ENCODE measurements around the gene SCYGR3. TPM values are rescaled to one million over a fixed set of nuclear protein-coding genes. Genes with fewer than 3 reads are reported as not detected.

SCYGR3 gene, protein sequence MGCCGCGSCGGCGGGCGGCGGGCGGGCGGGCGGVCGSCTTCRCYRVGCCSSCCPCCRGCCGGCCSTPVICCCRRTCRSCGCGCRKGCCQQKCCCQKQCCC
- total RNA-seq (2014; rRNA removed) (not detected in 2 replicates), Bru-seq, nascent RNA (not detected), BruChase-seq, experiment 1, labeled RNA remaining after a 6-hour chase (not detected), BruChase-seq, experiment 2, labeled RNA remaining after a 2-hour chase (not detected)
- long read RNA-seq, result 0 reads

DNA sequence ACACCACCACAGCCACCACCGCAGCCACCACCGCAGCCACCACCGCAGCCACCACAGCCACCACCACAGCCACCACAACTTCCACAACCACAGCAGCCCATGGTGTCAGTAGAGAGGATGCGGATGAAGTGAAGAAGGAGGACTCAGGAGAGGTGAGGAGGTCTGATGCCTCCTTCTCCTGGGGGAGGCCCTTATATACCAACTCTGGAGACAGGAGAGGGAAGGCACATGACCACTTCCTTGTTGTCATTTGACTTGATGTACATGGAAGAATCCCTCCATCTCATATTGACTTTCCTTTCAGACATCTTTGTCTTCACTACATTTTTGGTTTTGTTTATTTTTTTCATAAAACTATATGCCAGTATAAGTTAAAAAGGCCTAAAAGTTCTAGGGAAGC, at the start of gene SCYGR3:
Gene SCYGR3 (minus strand): TSS at position 101 of the 400 bp plus-strand sequence. CDS start 0 bp downstream, at position 101.
- no peaks in the 10 kb centered on the region for H3K9me3 ChIP-seq (ENCODE audit: low read length)
- 0 out of 2 replicates have a peak, but pooled peaks cover 2% of the 10 kb centered on the region for H3K9me2 ChIP-seq (replicated peaks; ENCODE audit: low read length)
- no peaks in the 10 kb centered on the region for H3K79me2 ChIP-seq (ENCODE audit: low read length)
- ATAC-seq (no peak), DNase-seq (no peak)
- no TSS peak for BruUV-seq (replicated peaks)
- no peak for TF ChIP-seq EZH2phosphoT487 (IDR thresholded peaks at IDR 0.05; ENCODE audit: borderline replicate concordance, low read length)
- no peak for TF ChIP-seq EZH2 (IDR thresholded peaks at IDR 0.05; ENCODE audit: low read length, unreplicated experiment)
- TF ChIP-seq, protein P1, sequence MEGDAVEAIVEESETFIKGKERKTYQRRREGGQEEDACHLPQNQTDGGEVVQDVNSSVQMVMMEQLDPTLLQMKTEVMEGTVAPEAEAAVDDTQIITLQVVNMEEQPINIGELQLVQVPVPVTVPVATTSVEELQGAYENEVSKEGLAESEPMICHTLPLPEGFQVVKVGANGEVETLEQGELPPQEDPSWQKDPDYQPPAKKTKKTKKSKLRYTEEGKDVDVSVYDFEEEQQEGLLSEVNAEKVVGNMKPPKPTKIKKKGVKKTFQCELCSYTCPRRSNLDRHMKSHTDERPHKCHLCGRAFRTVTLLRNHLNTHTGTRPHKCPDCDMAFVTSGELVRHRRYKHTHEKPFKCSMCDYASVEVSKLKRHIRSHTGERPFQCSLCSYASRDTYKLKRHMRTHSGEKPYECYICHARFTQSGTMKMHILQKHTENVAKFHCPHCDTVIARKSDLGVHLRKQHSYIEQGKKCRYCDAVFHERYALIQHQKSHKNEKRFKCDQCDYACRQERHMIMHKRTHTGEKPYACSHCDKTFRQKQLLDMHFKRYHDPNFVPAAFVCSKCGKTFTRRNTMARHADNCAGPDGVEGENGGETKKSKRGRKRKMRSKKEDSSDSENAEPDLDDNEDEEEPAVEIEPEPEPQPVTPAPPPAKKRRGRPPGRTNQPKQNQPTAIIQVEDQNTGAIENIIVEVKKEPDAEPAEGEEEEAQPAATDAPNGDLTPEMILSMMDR (conservative IDR thresholded peaks at IDR 0.05; ENCODE audit: low read depth, low read length), result no peak
- intact Hi-C loops (cut with micrococcal nuclease), result no loop called here
- POLR2A ChIA-PET (ENCODE audit: unreplicated experiment), result no interaction called here
- no peaks in the 10 kb centered on the region for H3K4me1 ChIP-seq (ENCODE audit: insufficient read depth, low read length)
- CTCF ChIA-PET, result no interaction called here
- no peaks in the 10 kb centered on the region for H3K27me3 ChIP-seq (ENCODE audit: low read length)
- H3K4me2 ChIP-seq (ENCODE audit: low read length), result no peak within 1 kb of the TSS
- H3K36me3 ChIP-seq (ENCODE audit: low read depth, low read length), result no peaks in the 10 kb centered on the region
- H4K20me1 ChIP-seq (ENCODE audit: low read length), result no peaks in the 10 kb centered on the region
- no peak within 1 kb of the TSS for H3K9ac ChIP-seq (ENCODE audit: low read length)
- H3K4me3 ChIP-seq (ENCODE audit: low read length), result no peak within 1 kb of the TSS
- H2AFZ ChIP-seq (ENCODE audit: low read length), result no peak within 1 kb of the TSS
- no peak within 1 kb of the TSS for H3K27ac ChIP-seq (ENCODE audit: low read length)
- H3F3A ChIP-seq (ENCODE audit: low read length, unreplicated experiment), result no peaks in the 10 kb centered on the region

DNA sequence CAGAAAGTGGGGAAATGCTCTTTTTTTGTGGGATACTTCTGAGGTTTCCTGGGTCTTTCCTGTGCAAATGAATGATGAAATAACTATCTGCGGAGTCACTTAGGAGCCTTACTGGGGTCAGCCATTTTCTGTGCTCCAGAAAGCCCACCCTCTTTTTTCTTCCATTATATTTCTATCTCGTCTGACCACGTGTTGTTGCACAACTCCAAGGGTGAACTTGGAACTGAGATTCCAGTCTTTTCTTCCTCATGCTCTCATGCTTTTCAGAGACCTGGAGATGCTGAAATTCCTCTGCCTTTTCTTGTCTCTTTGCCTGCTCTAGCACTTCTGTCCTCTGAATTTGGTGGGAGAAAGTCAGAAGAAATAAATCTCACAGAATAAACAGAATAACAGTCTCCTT, 47.2 kb upstream of the SCYGR3 start:
- Histone ChIP-seq H3K9me3 (ENCODE audit: low read length) (no peaks in the 10 kb centered on the region), H3K27me3 (ENCODE audit: low read length) (no peaks in the 10 kb centered on the region), H4K20me1 (ENCODE audit: low read length) (no peaks in the 10 kb centered on the region), H3K36me3 (ENCODE audit: low read depth, low read length) (no peaks in the 10 kb centered on the region), H3K4me1 (ENCODE audit: insufficient read depth, low read length) (no peaks in the 10 kb centered on the region), H3K4me3 (ENCODE audit: low read length) (no peak overlapping the region), H3F3A (ENCODE audit: low read length, unreplicated experiment) (no peaks in the 10 kb centered on the region), H3K27ac (ENCODE audit: low read length) (no peak overlapping the region), H3K79me2 (ENCODE audit: low read length) (no peaks in the 10 kb centered on the region), H3K9me2 (replicated peaks; ENCODE audit: low read length) (no peaks in the 10 kb centered on the region), H3K4me2 (ENCODE audit: low read length) (no peak overlapping the region), H2AFZ (ENCODE audit: low read length) (no peak overlapping the region), H3K9ac (ENCODE audit: low read length) (no peak overlapping the region)
- ChIA-PET POLR2A (ENCODE audit: unreplicated experiment) (no interaction called here), CTCF (no interaction called here)
- no TSS peak for BruUV-seq (replicated peaks)
- DNase-seq, result no peak
- intact Hi-C loops (cut with micrococcal nuclease), result no loop called here
- TF ChIP-seq, protein P1 (conservative IDR thresholded peaks at IDR 0.05; ENCODE audit: low read depth, low read length), result no peak
- TF ChIP-seq EZH2 (IDR thresholded peaks at IDR 0.05; ENCODE audit: low read length, unreplicated experiment) (no peak), EZH2phosphoT487 (IDR thresholded peaks at IDR 0.05; ENCODE audit: borderline replicate concordance, low read length) (no peak)
- no peak for ATAC-seq

DNA sequence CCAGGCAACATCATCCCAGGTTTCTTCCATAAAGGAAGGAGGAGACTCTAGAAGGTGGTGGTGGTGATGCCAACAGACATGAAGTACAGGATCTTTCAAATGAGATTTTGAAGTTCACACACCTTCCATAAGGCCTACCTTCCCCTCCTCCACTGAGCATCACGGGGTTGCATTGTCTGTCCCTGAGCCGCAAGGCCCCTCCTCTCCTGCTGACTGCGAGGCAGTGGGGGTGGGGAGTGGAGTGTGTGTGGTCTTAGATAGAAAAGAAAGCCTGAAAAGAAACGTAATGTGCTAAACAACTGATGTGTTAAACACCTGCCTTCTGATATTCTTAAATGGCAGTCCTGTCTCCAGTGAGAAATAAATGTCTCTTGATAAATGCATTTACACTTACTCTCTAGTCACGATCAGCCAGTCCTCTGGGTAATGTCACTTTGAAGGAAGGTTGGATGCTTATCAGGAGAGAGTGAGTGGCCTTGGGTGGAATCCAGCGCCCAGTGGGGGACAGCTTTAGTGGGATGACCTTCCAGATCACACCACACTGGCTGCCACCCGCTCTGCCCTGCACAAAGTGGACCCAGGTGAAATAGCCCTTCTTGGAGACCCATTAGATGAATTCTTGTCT, 46.5 kb upstream of the SCYGR3 start:
- Histone ChIP-seq H3K4me2 (ENCODE audit: low read length) (no peak overlapping the region), H3K36me3 (ENCODE audit: low read depth, low read length) (no peaks in the 10 kb centered on the region), H3F3A (ENCODE audit: low read length, unreplicated experiment) (no peaks in the 10 kb centered on the region), H3K27ac (ENCODE audit: low read length) (no peak overlapping the region), H4K20me1 (ENCODE audit: low read length) (no peaks in the 10 kb centered on the region), H3K79me2 (ENCODE audit: low read length) (no peaks in the 10 kb centered on the region), H3K27me3 (ENCODE audit: low read length) (no peaks in the 10 kb centered on the region), H3K4me3 (ENCODE audit: low read length) (no peak overlapping the region), H2AFZ (ENCODE audit: low read length) (no peak overlapping the region), H3K9ac (ENCODE audit: low read length) (no peak overlapping the region), H3K9me2 (replicated peaks; ENCODE audit: low read length) (no peaks in the 10 kb centered on the region), H3K9me3 (ENCODE audit: low read length) (no peaks in the 10 kb centered on the region), H3K4me1 (ENCODE audit: insufficient read depth, low read length) (no peaks in the 10 kb centered on the region)
- no peak for TF ChIP-seq EZH2 (IDR thresholded peaks at IDR 0.05; ENCODE audit: low read length, unreplicated experiment)
- TF ChIP-seq, protein P1 (conservative IDR thresholded peaks at IDR 0.05; ENCODE audit: low read depth, low read length), result no peak
- no peak for TF ChIP-seq EZH2phosphoT487 (IDR thresholded peaks at IDR 0.05; ENCODE audit: borderline replicate concordance, low read length)
- POLR2A ChIA-PET (ENCODE audit: unreplicated experiment), result no interaction called here
- DNase-seq (no peak), ATAC-seq (no peak)
- CTCF ChIA-PET, result no interaction called here
- intact Hi-C loops (cut with micrococcal nuclease), result no loop called here
- no TSS peak for BruUV-seq (replicated peaks)

Data from PC-3 (cell line).